GM19099 (cell line): ENCODE measurements around the gene VPS54.

ENCODE experiments used
- POLR2A ChIP-seq: IDR thresholded peaks from 3 replicates; pipeline ENCODE4 v1.6.1; 2011; ENCODE audit warnings: low read depth; ENCODE audit not compliant: insufficient read length; ENCODE audit errors: extremely low read depth

Gene VPS54

GRCh38 chr2:63871864-63872263 is 147.4 kb downstream of the VPS54 start:
- no peak for TF ChIP-seq POLR2A

- TF ChIP-seq POLR2A = no peak
Observed at GRCh38 chr2:63870679-63871078, 148.5 kb downstream of the VPS54 start.

GRCh38 chr2:63866009-63866709 is 153.1 kb downstream of the VPS54 start:
- TF ChIP-seq POLR2A = no peak

- no peak for TF ChIP-seq POLR2A
Observed at GRCh38 chr2:63865159-63865799, 153.9 kb downstream of the VPS54 start.

GRCh38 chr2:63863707-63864106 is 155.5 kb downstream of the VPS54 start:
- no peak for TF ChIP-seq POLR2A

- no peak for TF ChIP-seq POLR2A
Observed at GRCh38 chr2:63862806-63863205, 156.4 kb downstream of the VPS54 start.

GRCh38 chr2:63861220-63861822 is 157.9 kb downstream of the VPS54 start:
- no peak for TF ChIP-seq POLR2A

GRCh38 chr2:63858291-63858690 is 160.9 kb downstream of the VPS54 start:
- TF ChIP-seq POLR2A = no peak

GRCh38 chr2:63856303-63856603 is 163.0 kb downstream of the VPS54 start:
- TF ChIP-seq POLR2A = no peak

GRCh38 chr2:63855418-63856302 is 163.6 kb downstream of the VPS54 start:
- TF ChIP-seq POLR2A = no peak

GRCh38 chr2:63853527-63854310 is 165.5 kb downstream of the VPS54 start:
- no peak for TF ChIP-seq POLR2A

GRCh38 chr2:63851691-63852311 is 167.4 kb downstream of the VPS54 start:
- no peak for TF ChIP-seq POLR2A

- TF ChIP-seq POLR2A = no peak
Observed at GRCh38 chr2:63850649-63851048, 168.6 kb downstream of the VPS54 start.

GRCh38 chr2:63850204-63850571 is 169.0 kb downstream of the VPS54 start:
- no peak for TF ChIP-seq POLR2A
